KOPT-K1 (cell line): ENCODE data around the gene PRSS12.
"Not testable (repeated sequence)": the region's sequence is repeated elsewhere in the genome, so short reads cannot be mapped to it uniquely, and the experiment has no call there.

Experiments
- H3K27ac ChIP-seq: fragments of 200-600 bp; sonication (generic); 2 replicates; pipeline ENCODE4 v1.5.1; 2016; ENCODE audit warnings: antibody characterized with exemption, mild to moderate bottlenecking, low read depth, low read length; ENCODE audit not compliant: poor library complexity, severe bottlenecking
- H3K36me3 ChIP-seq: fragments of 200-600 bp; sonication (generic); 2 replicates; pipeline ENCODE4 v1.5.1; 2017; ENCODE audit warnings: antibody characterized with exemption, mild to moderate bottlenecking, low read length, moderate library complexity; ENCODE audit not compliant: insufficient read depth
- H3K9me3 ChIP-seq: fragments of 200-600 bp; sonication (generic); 2 replicates; pipeline ENCODE4 v1.5.1; 2017; ENCODE audit warnings: antibody characterized with exemption, low read length, mild to moderate bottlenecking; ENCODE audit not compliant: insufficient read depth, poor library complexity, severe bottlenecking

Gene PRSS12

GRCh38 chr4:118318931-118319330, 33.9 kb downstream of the PRSS12 start:
- H3K36me3 ChIP-seq, result no peaks in the 10 kb centered on the region
- no peak overlapping the region for H3K27ac ChIP-seq
- no peaks in the 10 kb centered on the region for H3K9me3 ChIP-seq

- H3K27ac ChIP-seq, result no peak overlapping the region
- H3K36me3 ChIP-seq, result no peaks in the 10 kb centered on the region
- H3K9me3 ChIP-seq, result no peaks in the 10 kb centered on the region
Observed at GRCh38 chr4:118317691-118318090, 35.1 kb downstream of the PRSS12 start.

DNA sequence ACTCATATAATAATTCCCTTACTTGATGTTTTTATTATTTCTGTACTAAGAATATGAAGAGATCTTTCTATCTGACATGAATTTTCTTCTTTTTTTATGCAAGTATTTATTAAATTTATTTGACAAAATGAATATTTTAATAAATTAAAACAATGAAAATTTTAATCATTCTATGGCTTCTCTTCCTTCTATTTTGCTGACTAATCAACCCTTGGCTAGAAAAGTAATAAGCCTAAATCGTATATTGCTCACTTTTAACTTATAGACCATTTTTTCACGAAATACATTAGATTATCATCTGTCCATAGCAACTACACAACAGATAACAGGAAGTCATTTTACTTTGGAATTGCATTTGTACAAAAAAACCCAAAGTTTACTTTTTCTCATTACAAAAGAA, 38.6 kb downstream of the PRSS12 start:
- no peaks in the 10 kb centered on the region for H3K9me3 ChIP-seq
- H3K27ac ChIP-seq, result no peak overlapping the region
- no peaks in the 10 kb centered on the region for H3K36me3 ChIP-seq

GRCh38 chr4:118313098-118313497, 39.7 kb downstream of the PRSS12 start:
- Histone ChIP-seq H3K27ac (no peak overlapping the region), H3K36me3 (no peaks in the 10 kb centered on the region), H3K9me3 (no peaks in the 10 kb centered on the region)

- H3K36me3 ChIP-seq, result no peaks in the 10 kb centered on the region
- no peak overlapping the region for H3K27ac ChIP-seq
- no peaks in the 10 kb centered on the region for H3K9me3 ChIP-seq
Observed at GRCh38 chr4:118308306-118309030, 44.3 kb downstream of the PRSS12 start.

DNA sequence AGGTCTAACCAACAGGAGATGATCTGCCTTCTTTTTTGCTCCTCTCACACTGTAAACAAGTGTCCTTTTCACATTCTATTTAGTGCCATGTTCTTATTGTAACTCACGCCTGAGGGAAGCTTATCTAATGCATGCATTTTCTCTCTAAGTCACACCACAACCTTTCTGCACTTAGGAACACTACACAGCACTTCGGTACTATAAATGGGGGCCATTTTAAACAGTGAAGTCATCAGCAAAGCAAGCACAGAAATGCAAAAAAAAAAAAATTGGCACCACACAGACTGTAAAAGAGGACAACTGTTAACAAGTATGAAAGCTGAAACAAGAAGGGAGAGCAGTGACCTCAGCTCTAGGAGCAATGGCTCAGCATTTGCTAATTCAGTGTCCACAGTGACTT, 45.2 kb downstream of the PRSS12 start:
- no peaks in the 10 kb centered on the region for H3K36me3 ChIP-seq
- H3K27ac ChIP-seq, result no peak overlapping the region
- no peaks in the 10 kb centered on the region for H3K9me3 ChIP-seq

DNA sequence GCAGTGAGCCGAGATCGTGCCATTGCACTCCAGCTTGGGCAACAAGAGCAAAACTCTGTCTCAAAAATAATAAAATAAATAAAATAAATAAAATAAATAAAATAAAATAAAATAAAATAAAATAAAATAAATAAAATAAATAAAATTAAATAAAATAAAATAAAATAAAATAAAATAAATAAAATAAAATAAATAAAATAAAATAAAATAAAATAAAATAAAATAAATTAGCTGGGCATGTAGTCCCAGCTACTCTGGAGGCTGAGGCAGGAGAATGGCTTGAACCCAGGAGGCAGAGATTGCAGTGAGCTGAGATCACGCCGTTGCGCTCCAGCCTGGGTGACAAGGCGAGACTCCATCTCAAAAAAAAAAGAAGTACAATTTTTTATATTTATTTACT, 53.2 kb downstream of the PRSS12 start:
- not testable (repeated sequence) for H3K36me3 ChIP-seq, H3K9me3 ChIP-seq, H3K27ac ChIP-seq

- H3K36me3 ChIP-seq, result no peaks in the 10 kb centered on the region
- H3K9me3 ChIP-seq, result no peaks in the 10 kb centered on the region
- no peak overlapping the region for H3K27ac ChIP-seq
Observed at GRCh38 chr4:118296729-118297128, 56.1 kb downstream of the PRSS12 start.

- Histone ChIP-seq H3K36me3 (no peaks in the 10 kb centered on the region), H3K27ac (no peak overlapping the region), H3K9me3 (no peaks in the 10 kb centered on the region)
Observed at GRCh38 chr4:118290951-118291350, 61.9 kb downstream of the PRSS12 start.

- H3K36me3 ChIP-seq, result no peaks in the 10 kb centered on the region
- no peak overlapping the region for H3K27ac ChIP-seq
- H3K9me3 ChIP-seq, result no peaks in the 10 kb centered on the region
Observed at GRCh38 chr4:118289794-118290193, 63.0 kb downstream of the PRSS12 start.

- Histone ChIP-seq H3K36me3 (peaks cover 3% of the 10 kb centered on the region), H3K9me3 (no peaks in the 10 kb centered on the region)
Observed at GRCh38 chr4:118287711-118288451, 64.9 kb downstream of the PRSS12 start.

DNA sequence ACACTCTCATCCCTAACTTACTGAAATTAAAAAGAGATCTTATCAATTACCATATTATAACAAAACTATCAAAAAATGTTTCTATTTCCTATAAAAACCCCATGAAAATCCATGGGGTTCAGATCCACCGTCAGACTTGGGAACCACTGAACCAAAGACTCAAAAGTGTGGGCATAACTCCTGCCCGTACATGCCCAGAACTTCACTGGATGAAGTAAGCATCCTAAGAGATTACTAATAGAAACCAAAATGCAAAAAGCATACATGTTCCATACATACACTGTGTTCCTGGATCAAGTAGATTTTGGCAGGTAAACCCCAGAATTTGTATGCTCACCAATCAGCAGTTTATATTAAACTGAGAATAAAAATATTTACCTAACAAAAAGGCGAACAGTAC, 66.1 kb downstream of the PRSS12 start:
- Histone ChIP-seq H3K27ac (no peak overlapping the region), H3K9me3 (no peaks in the 10 kb centered on the region), H3K36me3 (peaks cover 15% of the 10 kb centered on the region)

More at GRCh38 chr4:118287711-118288451, 64.9 kb downstream of the PRSS12 start:
- H3K27ac ChIP-seq, result no peak overlapping the region

GRCh38 chr4:118285931-118286330, 66.9 kb downstream of the PRSS12 start:
- Histone ChIP-seq H3K36me3 (peaks cover 23% of the 10 kb centered on the region), H3K9me3 (no peaks in the 10 kb centered on the region), H3K27ac (no peak overlapping the region)

- H3K27ac ChIP-seq, result no peak overlapping the region
- peaks cover 41% of the 10 kb centered on the region for H3K36me3 ChIP-seq
- H3K9me3 ChIP-seq, result no peaks in the 10 kb centered on the region
Observed at GRCh38 chr4:118284169-118284568, 68.6 kb downstream of the PRSS12 start.

DNA sequence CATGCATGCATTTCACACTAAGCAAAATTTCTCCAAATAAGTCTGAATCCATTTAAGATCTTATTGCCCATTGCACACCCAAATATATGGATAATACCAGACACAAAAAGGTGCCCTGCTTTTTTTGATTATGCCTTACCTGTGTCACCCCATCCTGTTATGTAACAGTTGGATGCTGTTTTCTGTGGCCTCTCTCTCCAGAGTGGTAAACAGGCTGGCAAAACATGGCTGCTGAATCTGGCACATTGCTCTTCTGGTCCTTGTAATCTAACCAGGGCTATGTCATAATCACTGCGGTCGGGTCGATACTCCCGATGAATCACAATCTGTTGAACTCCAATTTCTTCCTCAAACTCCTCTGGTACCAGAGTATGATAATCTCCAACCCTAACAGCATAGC, 70.1 kb downstream of the PRSS12 start:
- H3K36me3 ChIP-seq, result peaks cover 45% of the 10 kb centered on the region
- H3K27ac ChIP-seq, result no peak overlapping the region
- no peaks in the 10 kb centered on the region for H3K9me3 ChIP-seq
